WTC11 (cell line): ENCODE results near the gene DYNC1LI2. TPM values are rescaled to one million over a fixed set of nuclear protein-coding genes. Genes with fewer than 3 reads are reported as not detected.

Source experiments
- ATAC-seq: fragments of 200-7000 bp; cut with Tn5 transposase; 2 replicates; pipeline ENCODE4 v1.10.0; 2021; ENCODE audit warnings: mild to moderate bottlenecking, moderate library complexity
- CTCF ChIA-PET: fragments of 300-600 bp; sonication (Branson Sonifier 250); formaldehyde crosslinking; loops from one replicate; lab custom pipeline; 2021; ENCODE audit warnings: antibody characterized with exemption; lab: Charles Lee
- POLR2A ChIA-PET: fragments of 350-600 bp; sonication (Branson Sonifier 250); formaldehyde crosslinking; loops from one replicate; lab custom pipeline; 2021; ENCODE audit warnings: antibody characterized with exemption; lab: Charles Lee
- DNase-seq: peaks from one replicate; pipeline ENCODE4 v3.0.0; 2021; ENCODE audit warnings: low spot score
- H3K27ac Mint-ChIP-seq: 2 replicates; pipeline ENCODE4 v1.8.0; 2021; ENCODE audit warnings: mixed read lengths
- H3K27me3 Mint-ChIP-seq: 2 replicates; pipeline ENCODE4 v1.8.0; 2021; ENCODE audit warnings: low read depth, mild to moderate bottlenecking, moderate library complexity, mixed read lengths
- H3K36me3 Mint-ChIP-seq: 2 replicates; pipeline ENCODE4 v1.8.0; 2021; ENCODE audit warnings: mixed read lengths
- H3K4me1 Mint-ChIP-seq: 2 replicates; pipeline ENCODE4 v1.8.0; 2022; ENCODE audit warnings: mixed read lengths
- H3K4me3 Mint-ChIP-seq: 2 replicates; pipeline ENCODE4 v1.8.0; 2021; ENCODE audit warnings: mild to moderate bottlenecking, moderate library complexity, mixed read lengths
- H3K9me3 Mint-ChIP-seq: 2 replicates; pipeline ENCODE4 v1.8.0; 2021; ENCODE audit warnings: mixed read lengths
- ARID4B ChIP-seq: sonication (generic); formaldehyde crosslinking; IDR thresholded peaks from 2 replicates; pipeline ENCODE4 v1.8.0; 2023; ENCODE audit warnings: missing genetic modification reagents, mild to moderate bottlenecking, borderline replicate concordance
- CBFB ChIP-seq: sonication (generic); formaldehyde crosslinking; IDR thresholded peaks from 2 replicates; pipeline ENCODE4 v1.8.1; 2022; ENCODE audit warnings: mild to moderate bottlenecking, low read depth, missing genetic modification reagents
- ZNF416 ChIP-seq: fragments of 250-450 bp; sonication (Bioruptor Pico); IDR thresholded peaks from 2 replicates; pipeline ENCODE4 v1.9.0; 2021; ENCODE audit warnings: mild to moderate bottlenecking, inconsistent platforms
- total RNA-seq: library from RNA; stranded (reverse); gene quantifications from 3 replicates; pipeline ENCODE4 v1.2.3, GENCODE V29; 2021
- TF ChIP-seq, protein P1 (sequence below): sonication (generic); formaldehyde crosslinking; IDR thresholded peaks from 2 replicates; pipeline ENCODE4 v1.8.1; 2022; ENCODE audit warnings: missing genetic modification reagents, borderline replicate concordance

Gene DYNC1LI2
- total RNA-seq, 1 experiment from 2014 or later = 89.8 TPM

GRCh38 chr16:66673691-66674090, 77.7 kb downstream of the DYNC1LI2 start:
- H3K4me1 Mint-ChIP-seq = peaks cover 4% of the 10 kb centered on the region; the same call in 1 of the 2 replicates
- no peak for ATAC-seq
- CTCF ChIA-PET = interaction anchor here (0.6 to 2.0 kb wide), 5 partner anchors 11 to 157 kb away, joined by 3 to 6 read pairs (median 3); partner anchors contain the start of gene NAE1

More at GRCh38 chr16:66673691-66674090, 77.7 kb downstream of the DYNC1LI2 start:
- Mint-ChIP-seq H3K27ac (peak overlapping the region; percentile 88; the same call in 1 of the 2 replicates), H3K36me3 (peaks cover 11% of the 10 kb centered on the region), H3K9me3 (no peaks in the 10 kb centered on the region), H3K4me3 (no peak overlapping the region)
- POLR2A ChIA-PET = no interaction called here
- DNase-seq = no peak
- TF ChIP-seq CBFB = no peak
- TF ChIP-seq ZNF416 (CRISPR knock-in tag) = no peak
- TF ChIP-seq, protein P1, sequence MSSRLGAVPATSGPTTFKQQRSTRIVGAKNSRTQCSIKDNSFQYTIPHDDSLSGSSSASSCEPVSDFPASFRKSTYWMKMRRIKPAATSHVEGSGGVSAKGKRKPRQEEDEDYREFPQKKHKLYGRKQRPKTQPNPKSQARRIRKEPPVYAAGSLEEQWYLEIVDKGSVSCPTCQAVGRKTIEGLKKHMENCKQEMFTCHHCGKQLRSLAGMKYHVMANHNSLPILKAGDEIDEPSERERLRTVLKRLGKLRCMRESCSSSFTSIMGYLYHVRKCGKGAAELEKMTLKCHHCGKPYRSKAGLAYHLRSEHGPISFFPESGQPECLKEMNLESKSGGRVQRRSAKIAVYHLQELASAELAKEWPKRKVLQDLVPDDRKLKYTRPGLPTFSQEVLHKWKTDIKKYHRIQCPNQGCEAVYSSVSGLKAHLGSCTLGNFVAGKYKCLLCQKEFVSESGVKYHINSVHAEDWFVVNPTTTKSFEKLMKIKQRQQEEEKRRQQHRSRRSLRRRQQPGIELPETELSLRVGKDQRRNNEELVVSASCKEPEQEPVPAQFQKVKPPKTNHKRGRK (CRISPR knock-in tag) = no peak
- no peak for TF ChIP-seq ARID4B (CRISPR knock-in tag)
- TF ChIP-seq, all 79 proteins: peak for 0
- no peaks in the 10 kb centered on the region; the same call in 1 of the 2 replicates for H3K27me3 Mint-ChIP-seq

Other genes starting within 250 kb of the DYNC1LI2 start
- gene TK2, start 201.5 kb downstream of the DYNC1LI2 start, total RNA-seq = 5.0 to 7.6 TPM (median 6.7 TPM) in 3 replicates
- 21.0 to 23.9 TPM (median 23.8 TPM) in 3 replicates for gene CKLF, start 199.0 kb downstream of the DYNC1LI2 start, total RNA-seq
- gene CMTM1, start 185.2 kb downstream of the DYNC1LI2 start, total RNA-seq = 1.6 to 3.5 TPM (median 2.5 TPM) in 3 replicates
- gene CMTM2, start 172.1 kb downstream of the DYNC1LI2 start, total RNA-seq = not detected in 3 replicates
- gene CMTM3, start 146.9 kb downstream of the DYNC1LI2 start, total RNA-seq = 19.1 to 29.1 TPM (median 28.2 TPM) in 3 replicates
- gene CMTM4, start 54.9 kb downstream of the DYNC1LI2 start, total RNA-seq = 56.2 to 60.6 TPM (median 58.5 TPM) in 3 replicates
- not detected in 3 replicates for gene TERB1, start 50.0 kb upstream of the DYNC1LI2 start, total RNA-seq
- 103 to 129 TPM (median 107 TPM) in 3 replicates for gene NAE1, start 79.4 kb upstream of the DYNC1LI2 start, total RNA-seq
- 1.4 to 2.2 TPM (median 1.6 TPM) in 3 replicates for gene CA7, start 92.8 kb upstream of the DYNC1LI2 start, total RNA-seq
- 26.4 to 28.4 TPM (median 27.0 TPM) in 3 replicates for gene PDP2, start 128.9 kb upstream of the DYNC1LI2 start, total RNA-seq
- gene CDH16, start 167.3 kb upstream of the DYNC1LI2 start, total RNA-seq = not detected in 3 replicates
- gene RRAD, start 173.9 kb upstream of the DYNC1LI2 start, total RNA-seq = 0.16 to 0.52 TPM (median 0.18 TPM) in 3 replicates
- gene CIAO2B, start 182.8 kb upstream of the DYNC1LI2 start, total RNA-seq = 59.7 to 72.7 TPM (median 71.4 TPM) in 3 replicates
- gene CES2, start 183.9 kb upstream of the DYNC1LI2 start, total RNA-seq = 21.6 to 29.7 TPM (median 23.2 TPM) in 3 replicates
- 3.3 to 6.0 TPM (median 5.7 TPM) in 3 replicates for gene CES3, start 209.7 kb upstream of the DYNC1LI2 start, total RNA-seq
- 0.57 to 0.89 TPM (median 0.61 TPM) in 3 replicates for gene CES4A, start 237.0 kb upstream of the DYNC1LI2 start, total RNA-seq